Uterus (tissue), 2 donors: Measurements from ENCODE around the gene CPSF7.

Experiments used
- POLR2A ChIP-seq, 2 donors: fragments of 450-650 bp; IDR thresholded peaks; one replicate each; pipeline ENCODE4 v1.6.1; 2016; ENCODE audit warnings: antibody characterized with exemption in 2 of 2, mild to moderate bottlenecking in 1 of 2, moderate library complexity in 1 of 2
- TF ChIP-seq, protein P1 (sequence below), 4 experiments: fragments of 200-600 bp in 2 of 4; fragments of 450-650 bp in 2 of 4; sonication (generic) in 2 of 4; IDR thresholded peaks; one replicate each; pipeline ENCODE4 v1.5.1; 2016 to 2019; ENCODE audit warnings: antibody characterized with exemption in 4 of 4, mild to moderate bottlenecking in 2 of 4, moderate library complexity in 1 of 4

DNA sequence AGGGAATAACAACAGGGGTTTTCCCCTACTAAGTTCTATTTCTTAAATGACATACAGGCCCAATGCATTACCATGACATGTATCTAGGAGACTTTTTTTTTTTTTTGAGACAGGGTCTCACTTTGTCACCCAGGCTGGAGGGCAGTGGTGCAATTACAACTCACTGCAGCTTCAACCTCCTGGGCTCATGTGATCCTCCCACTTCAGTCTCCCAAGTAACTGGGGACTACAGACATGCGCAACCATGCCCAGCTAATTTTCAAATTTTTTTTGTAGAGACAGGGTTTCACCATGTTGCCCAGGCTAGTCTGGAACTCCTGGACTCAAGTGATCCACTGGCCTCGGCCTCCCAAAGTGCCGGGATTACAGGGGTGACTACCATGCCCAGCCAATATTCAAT lies 7.5 kb downstream of the CPSF7 start:
- TF ChIP-seq, protein P1, sequence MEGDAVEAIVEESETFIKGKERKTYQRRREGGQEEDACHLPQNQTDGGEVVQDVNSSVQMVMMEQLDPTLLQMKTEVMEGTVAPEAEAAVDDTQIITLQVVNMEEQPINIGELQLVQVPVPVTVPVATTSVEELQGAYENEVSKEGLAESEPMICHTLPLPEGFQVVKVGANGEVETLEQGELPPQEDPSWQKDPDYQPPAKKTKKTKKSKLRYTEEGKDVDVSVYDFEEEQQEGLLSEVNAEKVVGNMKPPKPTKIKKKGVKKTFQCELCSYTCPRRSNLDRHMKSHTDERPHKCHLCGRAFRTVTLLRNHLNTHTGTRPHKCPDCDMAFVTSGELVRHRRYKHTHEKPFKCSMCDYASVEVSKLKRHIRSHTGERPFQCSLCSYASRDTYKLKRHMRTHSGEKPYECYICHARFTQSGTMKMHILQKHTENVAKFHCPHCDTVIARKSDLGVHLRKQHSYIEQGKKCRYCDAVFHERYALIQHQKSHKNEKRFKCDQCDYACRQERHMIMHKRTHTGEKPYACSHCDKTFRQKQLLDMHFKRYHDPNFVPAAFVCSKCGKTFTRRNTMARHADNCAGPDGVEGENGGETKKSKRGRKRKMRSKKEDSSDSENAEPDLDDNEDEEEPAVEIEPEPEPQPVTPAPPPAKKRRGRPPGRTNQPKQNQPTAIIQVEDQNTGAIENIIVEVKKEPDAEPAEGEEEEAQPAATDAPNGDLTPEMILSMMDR (IDR thresholded peaks at IDR 0.05) = no peak
- TF ChIP-seq POLR2A (IDR thresholded peaks at IDR 0.05) = no peak
